Activated CD8-positive, alpha-beta memory T cell treated with anti-CD3 and anti-CD28 coated beads, Interleukin-2, amount 10 ng/mL, durations not matched to agents 7 days and 5 days (primary cell): Measurements from ENCODE around the gene HOXA10. TPM values are rescaled to one million over a fixed set of nuclear protein-coding genes. Genes with fewer than 3 reads are reported as not detected.
A peak's percentile ranks its signal among the peaks of the same experiment; 100 is the strongest.

Source experiments
- ATAC-seq: fragments of 150-1000 bp; cut with Tn5 transposase; one replicate; pipeline ENCODE4 v1.10.0; 2021; ENCODE audit warnings: moderate library complexity
- CTCF ChIA-PET: fragments of 350-600 bp; sonication (Branson Sonifier 250); formaldehyde crosslinking; loops from one replicate; lab custom pipeline; 2021; ENCODE audit warnings: antibody characterized with exemption; lab: Charles Lee
- DNase-seq: peaks from one replicate; pipeline ENCODE4 v3.0.0-alpha.2; 2020
- H3K27ac Mint-ChIP-seq: one replicate; pipeline ENCODE4 v1.8.0; 2021; ENCODE audit warnings: mild to moderate bottlenecking, mixed read lengths
- H3K27me3 Mint-ChIP-seq: one replicate; pipeline ENCODE4 v1.8.0; 2021; ENCODE audit warnings: mixed read lengths
- H3K36me3 Mint-ChIP-seq: one replicate; pipeline ENCODE4 v1.8.0; 2021; ENCODE audit warnings: mild to moderate bottlenecking, mixed read lengths
- H3K4me1 Mint-ChIP-seq: one replicate; pipeline ENCODE4 v1.8.0; 2021; ENCODE audit warnings: mixed read lengths
- H3K4me3 Mint-ChIP-seq: one replicate; pipeline ENCODE4 v1.8.0; 2021; ENCODE audit warnings: mild to moderate bottlenecking, moderate library complexity, mixed read lengths
- H3K9me3 Mint-ChIP-seq: one replicate; pipeline ENCODE4 v1.8.0; 2022; ENCODE audit warnings: low read depth, mixed read lengths
- total RNA-seq, 2 experiments: library from RNA; stranded (reverse); gene quantifications; one replicate each; pipeline ENCODE4 v1.2.3, GENCODE V29; 2021

Gene HOXA10
- total RNA-seq, 2 experiments from 2014 or later: not detected

DNA sequence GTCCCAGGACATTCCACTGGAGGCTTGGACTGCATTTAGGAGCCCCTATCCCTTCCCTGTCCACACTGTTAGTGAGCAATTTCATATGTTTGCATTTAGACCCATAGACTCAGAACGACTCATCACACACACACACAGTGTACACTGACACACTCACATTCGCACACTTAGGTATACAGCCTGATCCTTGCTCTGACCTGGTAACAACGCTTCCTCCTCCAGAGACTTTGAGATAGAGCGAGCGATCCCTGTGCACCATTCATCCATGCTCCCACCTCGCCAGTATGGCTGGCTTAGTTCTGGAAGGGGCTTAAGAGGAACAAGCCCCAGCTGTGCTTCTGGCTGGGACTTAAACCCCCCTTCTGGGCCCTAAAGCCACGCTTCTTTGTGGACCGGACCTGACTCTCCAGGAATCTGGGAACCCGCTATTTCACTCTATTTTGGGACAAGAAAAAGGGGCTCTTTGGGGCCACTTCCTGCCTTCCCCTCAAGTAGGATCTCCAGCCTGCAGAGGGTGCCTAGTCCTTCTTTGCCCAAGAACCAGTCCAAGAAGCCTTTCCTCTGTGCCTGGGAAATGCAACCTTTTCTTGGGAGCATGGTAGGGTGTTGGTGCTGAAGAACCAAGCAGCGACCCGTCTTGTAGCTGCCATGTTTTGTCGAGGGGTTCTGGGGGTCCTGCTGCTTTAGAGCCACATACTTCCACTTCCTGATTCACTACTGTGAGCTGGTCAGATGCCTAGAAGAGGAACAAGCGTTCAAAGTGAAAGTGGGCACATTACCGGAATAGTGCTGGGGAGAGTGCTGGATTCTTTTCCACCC lies 26.9 kb upstream of the HOXA10 start:
- Mint-ChIP-seq H3K4me3 (peak overlapping the region; percentile 26), H3K36me3 (no peaks in the 10 kb centered on the region), H3K4me1 (peaks cover 32% of the 10 kb centered on the region), H3K27ac (peak overlapping the region; percentile 67), H3K27me3 (peaks cover 91% of the 10 kb centered on the region), H3K9me3 (no peaks in the 10 kb centered on the region)
- CTCF ChIA-PET: interaction anchor here (2.4 kb wide), 1 partner anchor 21 kb away, joined by 10 read pairs; no protein-coding TSS in a partner anchor
- DNase-seq: no peak
- ATAC-seq: no peak

GRCh38 chr7:27199849-27200760 lies 26.0 kb upstream of the HOXA10 start, which contains the start of gene HOXA13:
Gene HOXA13, minus strand, starts transcription at chr7:27200091. Its CDS starts 14 bp downstream, at chr7:27200077.
- DNase-seq (no peak), ATAC-seq (peak; percentile 54)
- Mint-ChIP-seq H3K4me1 (peaks cover 28% of the 10 kb centered on the region), H3K9me3 (no peaks in the 10 kb centered on the region), H3K36me3 (no peaks in the 10 kb centered on the region), H3K27ac (peak within 1 kb of the TSS; percentile 67), H3K4me3 (peak within 1 kb of the TSS; percentile 46), H3K27me3 (peaks cover 89% of the 10 kb centered on the region)
- CTCF ChIA-PET: interaction anchor here (1.6 kb wide), 1 partner anchor 13 kb away, joined by 5 read pairs; no protein-coding TSS in a partner anchor

- no peak for ATAC-seq
- Mint-ChIP-seq H3K9me3 (no peaks in the 10 kb centered on the region), H3K4me3 (no peak overlapping the region), H3K27ac (no peak overlapping the region), H3K27me3 (peaks cover 90% of the 10 kb centered on the region), H3K36me3 (no peaks in the 10 kb centered on the region), H3K4me1 (peaks cover 26% of the 10 kb centered on the region)
- CTCF ChIA-PET: interaction anchor here (0.9 to 1.6 kb wide), 5 partner anchors 10 to 516 kb away, joined by 3 to 5 read pairs (median 4); no protein-coding TSS in a partner anchor
- no peak for DNase-seq
Observed at GRCh38 chr7:27198871-27199801, 25.0 kb upstream of the HOXA10 start.

GRCh38 chr7:27198138-27198841 lies 24.2 kb upstream of the HOXA10 start:
- CTCF ChIA-PET: interaction anchor here (0.9 to 1.6 kb wide), 5 partner anchors 11 to 515 kb away, joined by 3 to 5 read pairs (median 4); no protein-coding TSS in a partner anchor
- DNase-seq (no peak), ATAC-seq (no peak)
- H3K4me1 Mint-ChIP-seq: peaks cover 26% of the 10 kb centered on the region
- H3K36me3 Mint-ChIP-seq: no peaks in the 10 kb centered on the region
- no peak overlapping the region for H3K27ac Mint-ChIP-seq
- peaks cover 90% of the 10 kb centered on the region for H3K27me3 Mint-ChIP-seq
- H3K9me3 Mint-ChIP-seq: no peaks in the 10 kb centered on the region
- H3K4me3 Mint-ChIP-seq: no peak overlapping the region

DNA sequence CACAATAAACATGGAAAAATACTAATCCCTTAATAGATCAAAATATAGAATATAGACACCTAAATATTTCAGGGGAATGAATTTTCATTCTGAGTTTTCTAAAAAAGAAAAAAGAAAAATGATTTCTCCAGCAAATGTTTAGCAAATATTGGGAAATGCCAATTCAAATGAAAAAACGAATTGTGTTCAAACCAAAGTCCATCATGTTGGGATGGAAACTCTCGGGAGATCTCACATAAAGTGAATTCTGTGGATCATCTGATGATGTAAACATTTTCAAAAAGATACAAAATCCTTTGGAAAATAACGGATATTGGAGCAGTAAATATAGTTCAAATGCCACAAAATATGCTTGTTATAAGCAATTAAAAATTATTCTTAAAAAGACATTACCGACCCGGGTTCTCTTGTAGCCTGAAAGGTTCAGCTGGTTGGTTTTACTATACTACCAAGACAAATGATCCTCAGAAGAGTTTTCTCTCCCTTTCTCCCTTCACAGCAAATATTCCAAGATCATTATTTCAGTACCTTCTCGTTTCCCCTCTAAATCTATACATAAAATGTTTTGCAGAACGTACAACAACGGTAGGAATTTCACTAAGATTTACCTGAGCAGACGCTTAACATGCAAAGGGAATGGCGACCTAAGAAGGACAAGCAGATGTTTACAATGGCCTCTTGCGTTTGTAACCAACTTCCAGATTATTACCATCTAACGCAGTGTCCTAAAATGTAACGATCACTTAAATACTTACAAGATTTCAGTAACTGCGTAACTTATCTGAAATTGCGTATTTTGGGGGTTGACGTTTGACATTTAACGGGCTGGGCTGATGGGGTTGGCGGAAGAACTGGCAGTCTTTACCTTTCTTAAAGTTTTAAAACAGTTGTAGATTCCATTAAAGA lies 23.3 kb upstream of the HOXA10 start:
- peaks cover 87% of the 10 kb centered on the region for H3K27me3 Mint-ChIP-seq
- DNase-seq: no peak

GRCh38 chr7:27196287-27196767 lies 22.2 kb upstream of the HOXA10 start:
- Mint-ChIP-seq H3K9me3 (no peaks in the 10 kb centered on the region), H3K4me1 (peaks cover 18% of the 10 kb centered on the region), H3K36me3 (no peaks in the 10 kb centered on the region), H3K27ac (no peak overlapping the region), H3K27me3 (peaks cover 87% of the 10 kb centered on the region), H3K4me3 (no peak overlapping the region)
- DNase-seq: peak; percentile 88
- ATAC-seq: no peak
- CTCF ChIA-PET: interaction anchor here (0.7 to 1.7 kb wide), 40 partner anchors 8 to 966 kb away, joined by 3 to 15 read pairs (median 5); partner anchors contain the start of genes EVX1, HOXA11 and HOXA4

More for the DNA sequence above, 23.3 kb upstream of the HOXA10 start:
- Mint-ChIP-seq H3K4me1 (peaks cover 24% of the 10 kb centered on the region), H3K36me3 (no peaks in the 10 kb centered on the region), H3K4me3 (no peak overlapping the region), H3K9me3 (no peaks in the 10 kb centered on the region), H3K27ac (no peak overlapping the region)
- no peak for ATAC-seq
- CTCF ChIA-PET: no interaction called here

DNA sequence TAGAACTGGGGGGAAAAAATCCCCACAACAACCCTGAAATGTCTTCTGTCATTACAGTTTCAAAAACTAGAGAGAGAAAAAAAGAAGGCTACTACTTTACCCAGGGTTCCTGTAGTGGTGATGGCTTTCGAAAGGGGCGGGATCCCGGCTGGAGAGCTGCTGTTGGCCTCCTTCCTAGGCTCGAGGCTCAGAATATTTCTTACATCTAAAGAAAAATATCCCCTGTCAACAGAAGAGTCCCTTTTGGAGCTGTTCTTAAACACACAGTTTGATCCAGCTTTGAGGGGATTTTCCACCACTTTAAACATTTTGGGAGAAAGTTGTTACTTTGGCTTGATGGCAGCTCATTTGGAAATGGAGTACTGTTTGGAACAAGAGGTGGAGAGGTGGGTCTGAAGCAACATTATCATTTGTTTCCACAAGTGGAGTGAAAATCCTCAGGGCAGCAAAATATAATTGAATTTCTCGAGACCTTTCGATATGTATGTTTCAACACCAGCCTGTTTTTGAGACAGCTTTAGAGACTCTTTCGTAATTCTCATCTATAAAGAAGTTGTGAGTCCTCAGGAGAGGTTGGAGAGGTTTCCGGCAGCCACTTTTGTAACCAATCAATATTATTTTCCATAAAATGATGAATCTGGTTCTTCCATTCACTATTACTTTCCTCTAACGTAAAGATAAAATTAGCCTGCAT lies 20.7 kb upstream of the HOXA10 start:
- ATAC-seq (no peak), DNase-seq (no peak)
- Mint-ChIP-seq H3K27me3 (peaks cover 89% of the 10 kb centered on the region), H3K4me1 (peaks cover 6% of the 10 kb centered on the region), H3K36me3 (no peaks in the 10 kb centered on the region), H3K4me3 (no peak overlapping the region), H3K27ac (no peak overlapping the region), H3K9me3 (no peaks in the 10 kb centered on the region)
- CTCF ChIA-PET: interaction anchor here (0.6 to 1.7 kb wide), 9 partner anchors 10 to 899 kb away, joined by 3 to 14 read pairs (median 4); partner anchors contain the start of gene HOXA11

DNA sequence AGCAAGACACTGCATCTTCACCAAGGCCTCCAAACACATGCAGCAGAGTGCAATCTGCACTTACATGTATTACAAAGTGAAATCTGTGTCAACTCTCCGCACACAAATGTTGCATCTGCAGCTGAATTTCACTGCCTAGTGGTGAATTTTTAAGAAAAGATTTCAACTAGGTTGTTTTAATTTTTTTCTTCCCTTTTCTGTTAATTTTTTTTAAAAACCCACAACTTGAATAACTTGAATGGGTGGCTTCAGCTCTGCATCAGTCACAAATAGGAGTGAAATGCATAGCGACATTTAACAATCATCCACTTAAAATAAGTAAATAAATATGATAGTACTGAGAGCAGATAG lies 19.9 kb upstream of the HOXA10 start:
- Mint-ChIP-seq H3K36me3 (no peaks in the 10 kb centered on the region), H3K27ac (no peak overlapping the region), H3K4me3 (no peak overlapping the region), H3K4me1 (peaks cover 7% of the 10 kb centered on the region), H3K9me3 (no peaks in the 10 kb centered on the region), H3K27me3 (peaks cover 94% of the 10 kb centered on the region)
- DNase-seq (no peak), ATAC-seq (no peak)
- CTCF ChIA-PET: interaction anchor here (0.6 to 1.2 kb wide), 2 partner anchors 15 to 593 kb away, joined by 3 to 4 read pairs; no protein-coding TSS in a partner anchor

DNA sequence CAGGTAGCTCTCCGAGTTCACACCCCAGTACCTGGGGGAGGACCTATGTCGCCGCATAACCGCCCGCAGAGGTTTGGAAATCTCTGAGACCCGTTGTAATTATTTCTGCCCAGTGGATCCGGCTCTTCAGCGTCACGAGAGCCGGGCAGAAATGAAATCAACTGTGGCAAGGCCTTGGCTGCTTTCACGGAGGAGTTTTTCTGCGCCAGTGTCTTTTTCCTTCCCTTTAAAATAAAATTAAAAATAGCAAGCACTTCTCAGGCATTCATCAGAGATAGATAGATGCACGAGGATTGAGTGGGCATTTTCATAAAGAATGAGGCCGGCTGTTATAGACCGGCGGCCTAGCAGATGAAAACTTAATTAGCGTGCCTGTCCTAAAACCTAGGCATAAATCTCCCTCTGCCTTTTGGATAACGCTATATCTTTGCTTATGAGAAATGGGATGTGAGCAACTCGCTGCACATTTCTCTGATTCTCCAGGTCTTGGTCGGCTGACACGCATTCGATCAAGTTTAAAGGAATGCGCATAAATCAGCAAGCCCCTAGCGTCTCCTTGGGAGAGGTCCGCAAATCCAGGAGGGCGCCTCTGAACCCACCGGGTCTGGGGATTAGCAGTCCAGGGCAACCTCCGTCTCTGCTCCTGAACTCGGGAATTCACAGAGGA lies 19.3 kb upstream of the HOXA10 start:
- Mint-ChIP-seq H3K27me3 (peaks cover 94% of the 10 kb centered on the region), H3K27ac (no peak overlapping the region), H3K36me3 (no peaks in the 10 kb centered on the region), H3K4me1 (peaks cover 7% of the 10 kb centered on the region), H3K4me3 (no peak overlapping the region), H3K9me3 (no peaks in the 10 kb centered on the region)
- ATAC-seq (no peak), DNase-seq (no peak)
- CTCF ChIA-PET: interaction anchor here (0.6 to 1.2 kb wide), 2 partner anchors 16 to 594 kb away, joined by 3 to 4 read pairs; no protein-coding TSS in a partner anchor
